Astrocyte (in vitro differentiated cells and primary cell): ENCODE data around the gene EIF2A. TPM values are rescaled to one million over a fixed set of nuclear protein-coding genes. Genes with fewer than 3 reads are reported as not detected.

ENCODE experiments used
- DNase-seq: peaks from one replicate; pipeline ENCODE4 v3.0.0-alpha.2; 2010; ENCODE audit warnings: low read depth
- FAIRE-seq: peaks from 2 replicates; lab custom pipeline; 2011; peaks lifted over from hg19 to GRCh38; lab: Jason Lieb, UNC
- H2AFZ ChIP-seq: 2 replicates; pipeline ENCODE4 v1.6.0; 2012; ENCODE audit warnings: low read depth, low read length, inconsistent platforms
- H3K27ac ChIP-seq: 2 replicates; pipeline ENCODE4 v1.5.1; 2011; ENCODE audit warnings: low read depth, low read length, inconsistent platforms
- H3K27me3 ChIP-seq: 2 replicates; pipeline ENCODE4 v1.6.0; 2011; ENCODE audit warnings: low read length, inconsistent platforms; ENCODE audit not compliant: insufficient read depth
- H3K36me3 ChIP-seq: 2 replicates; pipeline ENCODE4 v1.5.1; 2011; ENCODE audit warnings: low read length, inconsistent platforms; ENCODE audit not compliant: insufficient read depth
- H3K4me1 ChIP-seq: 2 replicates; pipeline ENCODE4 v1.5.1; 2011; ENCODE audit warnings: low read length, inconsistent platforms; ENCODE audit not compliant: insufficient read depth
- H3K4me2 ChIP-seq: 2 replicates; pipeline ENCODE4 v1.6.0; 2012; ENCODE audit warnings: low read length, inconsistent platforms
- H3K4me3 ChIP-seq: 2 replicates; pipeline ENCODE4 v1.5.1; 2011; ENCODE audit warnings: low read depth, mild to moderate bottlenecking, low read length, inconsistent platforms; ENCODE audit not compliant: insufficient read depth
- H3K79me2 ChIP-seq: 2 replicates; pipeline ENCODE4 v1.6.0; 2012; ENCODE audit warnings: mild to moderate bottlenecking, low read length, inconsistent platforms; ENCODE audit not compliant: insufficient read depth
- H3K9ac ChIP-seq: 2 replicates; pipeline ENCODE4 v1.6.0; 2012; ENCODE audit warnings: mild to moderate bottlenecking, low read length, inconsistent platforms
- H3K9me3 ChIP-seq: 2 replicates; pipeline ENCODE4 v1.5.1; 2012; ENCODE audit warnings: low read depth, mild to moderate bottlenecking, low read length, inconsistent platforms; ENCODE audit not compliant: insufficient read depth
- H4K20me1 ChIP-seq: 2 replicates; pipeline ENCODE4 v1.6.0; 2012; ENCODE audit warnings: low read length, inconsistent platforms; ENCODE audit not compliant: insufficient read depth
- H3K27ac Mint-ChIP-seq: one replicate; pipeline ENCODE4 v1.8.0; 2021; ENCODE audit warnings: mild to moderate bottlenecking, mixed read lengths; ENCODE audit not compliant: unreplicated experiment
- H3K27me3 Mint-ChIP-seq: one replicate; pipeline ENCODE4 v1.8.0; 2021; ENCODE audit warnings: low read depth, mixed read lengths; ENCODE audit not compliant: unreplicated experiment
- H3K36me3 Mint-ChIP-seq: one replicate; pipeline ENCODE4 v1.8.0; 2021; ENCODE audit warnings: low read depth, mixed read lengths; ENCODE audit not compliant: unreplicated experiment
- H3K4me1 Mint-ChIP-seq: one replicate; pipeline ENCODE4 v1.8.0; 2021; ENCODE audit warnings: low read depth, mixed read lengths; ENCODE audit not compliant: unreplicated experiment
- H3K4me3 Mint-ChIP-seq: one replicate; pipeline ENCODE4 v1.8.0; 2021; ENCODE audit warnings: mild to moderate bottlenecking, moderate library complexity, mixed read lengths; ENCODE audit not compliant: unreplicated experiment
- H3K9me3 Mint-ChIP-seq: one replicate; pipeline ENCODE4 v1.8.0; 2021; ENCODE audit warnings: mild to moderate bottlenecking, mixed read lengths; ENCODE audit not compliant: unreplicated experiment
- EZH2 ChIP-seq: IDR thresholded peaks from 2 replicates; pipeline ENCODE4 v1.6.1; 2012; ENCODE audit warnings: mild to moderate bottlenecking, low read length, inconsistent platforms; ENCODE audit not compliant: insufficient read depth
- total RNA-seq: library from RNA; stranded (reverse); gene quantifications from 2 replicates; pipeline ENCODE4 v1.2.1, GENCODE V29; 2021
- TF ChIP-seq, protein P1 (sequence below): IDR thresholded peaks from 2 replicates; pipeline ENCODE4 v1.5.1; 2011; ENCODE audit warnings: low read depth, mild to moderate bottlenecking, inconsistent platforms, low read length, moderate library complexity; ENCODE audit not compliant: insufficient read depth

The EIF2A gene
- total RNA-seq, 1 donor from 2014 or later = 64.2 TPM

GRCh38 chr3:150519026-150519425 lies 27.6 kb upstream of the EIF2A start:
- Histone ChIP-seq H3K9ac (no peak overlapping the region), H3K4me3 (no peak overlapping the region), H3K27me3 (no peaks in the 10 kb centered on the region), H3K27ac (no peak overlapping the region), H2AFZ (no peak overlapping the region), H3K4me1 (no peaks in the 10 kb centered on the region), H3K4me2 (no peak overlapping the region), H3K9me3 (no peaks in the 10 kb centered on the region), H3K79me2 (no peaks in the 10 kb centered on the region), H3K36me3 (no peaks in the 10 kb centered on the region), H4K20me1 (no peaks in the 10 kb centered on the region)
- TF ChIP-seq, protein P1, sequence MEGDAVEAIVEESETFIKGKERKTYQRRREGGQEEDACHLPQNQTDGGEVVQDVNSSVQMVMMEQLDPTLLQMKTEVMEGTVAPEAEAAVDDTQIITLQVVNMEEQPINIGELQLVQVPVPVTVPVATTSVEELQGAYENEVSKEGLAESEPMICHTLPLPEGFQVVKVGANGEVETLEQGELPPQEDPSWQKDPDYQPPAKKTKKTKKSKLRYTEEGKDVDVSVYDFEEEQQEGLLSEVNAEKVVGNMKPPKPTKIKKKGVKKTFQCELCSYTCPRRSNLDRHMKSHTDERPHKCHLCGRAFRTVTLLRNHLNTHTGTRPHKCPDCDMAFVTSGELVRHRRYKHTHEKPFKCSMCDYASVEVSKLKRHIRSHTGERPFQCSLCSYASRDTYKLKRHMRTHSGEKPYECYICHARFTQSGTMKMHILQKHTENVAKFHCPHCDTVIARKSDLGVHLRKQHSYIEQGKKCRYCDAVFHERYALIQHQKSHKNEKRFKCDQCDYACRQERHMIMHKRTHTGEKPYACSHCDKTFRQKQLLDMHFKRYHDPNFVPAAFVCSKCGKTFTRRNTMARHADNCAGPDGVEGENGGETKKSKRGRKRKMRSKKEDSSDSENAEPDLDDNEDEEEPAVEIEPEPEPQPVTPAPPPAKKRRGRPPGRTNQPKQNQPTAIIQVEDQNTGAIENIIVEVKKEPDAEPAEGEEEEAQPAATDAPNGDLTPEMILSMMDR = no peak
- no peak for TF ChIP-seq EZH2
- H3K4me1 Mint-ChIP-seq = no peaks in the 10 kb centered on the region
- H3K4me3 Mint-ChIP-seq = no peak overlapping the region
- peaks cover 9% of the 10 kb centered on the region for H3K9me3 Mint-ChIP-seq
- no peak for FAIRE-seq
- peaks cover 5% of the 10 kb centered on the region for H3K36me3 Mint-ChIP-seq
- H3K27me3 Mint-ChIP-seq = no peaks in the 10 kb centered on the region
- DNase-seq = no peak
- H3K27ac Mint-ChIP-seq = peak overlapping the region; percentile 5

- Mint-ChIP-seq H3K27ac (no peak overlapping the region), H3K4me3 (no peak overlapping the region), H3K27me3 (no peaks in the 10 kb centered on the region), H3K4me1 (no peaks in the 10 kb centered on the region), H3K36me3 (peaks cover 4% of the 10 kb centered on the region), H3K9me3 (peaks cover 9% of the 10 kb centered on the region)
- Histone ChIP-seq H3K27me3 (no peaks in the 10 kb centered on the region), H3K4me3 (no peak overlapping the region), H3K36me3 (no peaks in the 10 kb centered on the region), H4K20me1 (no peaks in the 10 kb centered on the region), H3K79me2 (no peaks in the 10 kb centered on the region), H2AFZ (no peak overlapping the region), H3K4me2 (no peak overlapping the region), H3K9ac (no peak overlapping the region), H3K27ac (no peak overlapping the region), H3K9me3 (no peaks in the 10 kb centered on the region), H3K4me1 (no peaks in the 10 kb centered on the region)
- no peak for FAIRE-seq
- TF ChIP-seq EZH2 = no peak
- TF ChIP-seq, protein P1 = no peak
- DNase-seq = no peak
Measured at GRCh38 chr3:150520408-150520807, 26.2 kb upstream of the EIF2A start.

DNA sequence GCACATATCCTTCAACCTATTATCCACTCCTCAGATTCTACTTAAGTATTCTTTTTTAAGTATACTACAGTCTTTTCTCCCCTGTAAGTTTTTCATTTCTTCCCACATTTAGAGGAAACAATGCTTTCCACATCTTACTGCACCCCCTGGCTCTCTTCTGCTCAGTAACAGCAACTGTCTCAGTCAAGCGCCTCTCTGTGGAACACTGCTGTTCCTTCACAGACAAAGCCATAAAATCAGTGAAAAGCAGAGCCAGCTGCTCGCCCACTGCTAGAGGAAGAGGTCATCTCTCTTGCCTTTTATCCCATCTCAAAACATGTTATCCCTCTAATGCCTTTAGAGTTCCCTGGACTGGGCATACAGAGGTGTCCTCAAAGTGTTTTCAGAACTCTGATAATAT lies 25.1 kb upstream of the EIF2A start:
- H3K27me3 ChIP-seq = no peaks in the 10 kb centered on the region
- Mint-ChIP-seq H3K36me3 (peaks cover 3% of the 10 kb centered on the region), H3K27me3 (no peaks in the 10 kb centered on the region), H3K9me3 (peaks cover 9% of the 10 kb centered on the region), H3K4me1 (no peaks in the 10 kb centered on the region), H3K27ac (no peak overlapping the region), H3K4me3 (no peak overlapping the region)
- H3K4me2 ChIP-seq = no peak overlapping the region
- H4K20me1 ChIP-seq = no peaks in the 10 kb centered on the region
- no peaks in the 10 kb centered on the region for H3K9me3 ChIP-seq
- H3K4me1 ChIP-seq = no peaks in the 10 kb centered on the region
- no peak overlapping the region for H2AFZ ChIP-seq
- H3K4me3 ChIP-seq = no peak overlapping the region
- H3K27ac ChIP-seq = no peak overlapping the region
- H3K36me3 ChIP-seq = no peaks in the 10 kb centered on the region
- no peaks in the 10 kb centered on the region for H3K79me2 ChIP-seq
- FAIRE-seq (no peak), DNase-seq (no peak)
- no peak for TF ChIP-seq EZH2
- TF ChIP-seq, protein P1 = no peak
- H3K9ac ChIP-seq = no peak overlapping the region
